ENCODE data around the gene SPEF2. TPM values are rescaled to one million over a fixed set of nuclear protein-coding genes. Genes with fewer than 3 reads are reported as not detected.

Gene SPEF2
- polyA plus RNA-seq, 2 donors = 0.69 to 1.4 TPM

DNA sequence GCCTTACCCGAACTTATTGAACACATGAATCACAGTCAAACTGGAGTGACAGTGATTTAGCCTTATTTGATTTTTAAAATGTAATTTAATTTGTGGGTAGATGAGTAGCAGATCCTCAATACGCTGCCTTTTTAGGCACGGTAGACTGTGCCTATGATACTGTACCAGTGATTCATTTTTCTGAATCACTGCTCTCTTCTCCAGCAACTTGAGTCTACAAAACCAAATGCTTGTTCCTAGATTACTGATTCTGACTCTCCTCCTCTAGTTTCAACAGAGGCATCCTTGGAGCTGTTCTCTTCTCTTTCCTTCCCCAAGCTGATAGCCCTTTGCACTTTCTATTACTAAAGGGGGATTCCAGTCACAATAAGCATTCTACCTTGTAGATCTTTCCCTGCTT is 144.7 kb downstream of the SPEF2 start:
- no peaks in the 10 kb centered on the region for H3K36me3 ChIP-seq (ENCODE audit: control insufficient read depth in 2 of 2, insufficient read depth in 2 of 2, low read length in 1 of 2)
- 92 to 93% methylated on average over 3 of the region's 3 CpGs for WGBS, 2 donors
- no peak overlapping the region for H3K4me3 ChIP-seq (ENCODE audit: low read depth in 1 of 2, low read length in 2 of 2)
- H3K4me1 ChIP-seq (ENCODE audit: control insufficient read depth in 2 of 2, insufficient read depth in 2 of 2, low read length in 1 of 2) = no peaks in the 10 kb centered on the region
- H3K27me3 ChIP-seq (ENCODE audit: control insufficient read depth in 1 of 2, insufficient read depth in 2 of 2, low read length in 2 of 2) = no peaks in the 10 kb centered on the region
- no peaks in the 10 kb centered on the region for H3K9me3 ChIP-seq (ENCODE audit: control insufficient read depth in 2 of 2, insufficient read depth in 1 of 2, low read depth in 1 of 2, low read length in 1 of 2)
- H3K27ac ChIP-seq (ENCODE audit: low read depth in 2 of 2, low read length in 1 of 2) = no peak overlapping the region

DNA sequence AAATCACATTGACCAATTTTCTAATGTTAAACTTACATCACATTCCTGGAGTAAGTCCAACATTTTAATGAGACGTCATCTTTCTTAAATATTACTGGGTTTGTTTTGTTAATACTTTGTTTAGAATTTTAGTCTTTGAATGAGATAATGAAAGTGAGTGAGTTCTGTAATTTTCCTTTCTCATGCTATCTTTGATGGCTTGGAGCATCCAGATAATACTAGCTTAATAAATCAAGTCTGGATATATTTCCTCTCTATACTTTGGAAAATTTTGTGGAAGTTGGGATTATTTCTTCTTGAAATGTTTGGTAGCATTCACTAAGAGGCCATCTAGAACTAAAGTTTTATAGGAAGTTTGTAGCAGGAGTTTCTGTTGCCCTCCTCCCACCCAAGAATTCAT is 148.3 kb downstream of the SPEF2 start:
- Histone ChIP-seq H3K27ac (ENCODE audit: low read depth in 2 of 2, low read length in 1 of 2) (no peak overlapping the region), H3K4me3 (ENCODE audit: low read depth in 1 of 2, low read length in 2 of 2) (no peak overlapping the region), H3K9me3 (ENCODE audit: control insufficient read depth in 2 of 2, insufficient read depth in 1 of 2, low read depth in 1 of 2, low read length in 1 of 2) (no peaks in the 10 kb centered on the region), H3K27me3 (ENCODE audit: control insufficient read depth in 1 of 2, insufficient read depth in 2 of 2, low read length in 2 of 2) (no peaks in the 10 kb centered on the region), H3K4me1 (ENCODE audit: control insufficient read depth in 2 of 2, insufficient read depth in 2 of 2, low read length in 1 of 2) (no peaks in the 10 kb centered on the region), H3K36me3 (ENCODE audit: control insufficient read depth in 2 of 2, insufficient read depth in 2 of 2, low read length in 1 of 2) (no peaks in the 10 kb centered on the region)
- WGBS, 2 donors = 33 to 53% methylated on average over 1 of the region's 1 CpG

DNA sequence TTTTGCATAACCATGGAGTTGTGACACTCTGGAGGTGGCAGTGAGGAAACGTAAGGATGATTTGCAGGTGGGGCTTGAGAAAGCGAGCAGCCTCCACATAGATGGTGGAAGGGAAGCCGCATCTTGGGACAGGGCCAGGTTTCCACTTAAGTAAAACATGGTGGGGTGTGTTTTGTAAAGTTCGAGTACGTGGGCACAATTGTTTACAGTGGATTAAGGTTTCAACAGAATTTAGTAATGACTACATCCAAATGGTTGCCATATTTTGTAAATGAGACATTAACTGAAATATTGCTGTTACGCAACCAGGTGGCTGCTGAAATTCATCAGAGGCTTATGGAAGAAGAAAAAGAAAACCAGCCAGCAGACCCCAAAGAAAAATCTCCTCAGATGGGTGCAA is 153.6 kb downstream of the SPEF2 start:
- WGBS, 2 donors = 64% methylated on average over 6 of the region's 6 CpGs
- H3K27ac ChIP-seq (ENCODE audit: low read depth in 2 of 2, low read length in 1 of 2) = no peak overlapping the region
- H3K9me3 ChIP-seq (ENCODE audit: control insufficient read depth in 2 of 2, insufficient read depth in 1 of 2, low read depth in 1 of 2, low read length in 1 of 2) = no peaks in the 10 kb centered on the region
- no peak overlapping the region for H3K4me3 ChIP-seq (ENCODE audit: low read depth in 1 of 2, low read length in 2 of 2)
- no peaks in the 10 kb centered on the region for H3K27me3 ChIP-seq (ENCODE audit: control insufficient read depth in 1 of 2, insufficient read depth in 2 of 2, low read length in 2 of 2)
- no peaks in the 10 kb centered on the region for H3K36me3 ChIP-seq (ENCODE audit: control insufficient read depth in 2 of 2, insufficient read depth in 2 of 2, low read length in 1 of 2)
- H3K4me1 ChIP-seq (ENCODE audit: control insufficient read depth in 2 of 2, insufficient read depth in 2 of 2, low read length in 1 of 2) = no peaks in the 10 kb centered on the region

DNA sequence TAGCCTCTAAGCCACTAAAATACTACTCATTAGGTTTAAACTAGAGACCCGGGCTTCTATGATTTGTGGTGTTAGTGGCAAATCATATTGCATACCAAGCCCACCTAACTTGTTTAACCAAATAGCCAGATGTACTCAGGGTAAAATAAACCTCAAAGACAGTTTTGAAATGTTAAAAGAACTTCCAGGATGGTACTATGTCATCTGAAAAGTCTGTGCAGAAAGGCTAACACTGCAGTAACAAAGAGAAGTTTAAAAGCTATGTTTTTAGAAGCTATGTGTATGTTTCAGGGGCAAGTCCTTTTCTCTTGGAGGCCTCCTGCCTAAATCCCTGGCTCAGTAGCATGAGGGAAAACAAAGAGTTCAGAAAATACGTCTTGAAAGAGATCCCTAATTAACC is 154.2 kb downstream of the SPEF2 start:
- no peaks in the 10 kb centered on the region for H3K27me3 ChIP-seq (ENCODE audit: control insufficient read depth in 1 of 2, insufficient read depth in 2 of 2, low read length in 2 of 2)
- H3K27ac ChIP-seq (ENCODE audit: low read depth in 2 of 2, low read length in 1 of 2) = no peak overlapping the region
- no peaks in the 10 kb centered on the region for H3K36me3 ChIP-seq (ENCODE audit: control insufficient read depth in 2 of 2, insufficient read depth in 2 of 2, low read length in 1 of 2)
- no peaks in the 10 kb centered on the region for H3K9me3 ChIP-seq (ENCODE audit: control insufficient read depth in 2 of 2, insufficient read depth in 1 of 2, low read depth in 1 of 2, low read length in 1 of 2)
- WGBS, 2 donors = 47 to 58% methylated on average over 2 of the region's 2 CpGs
- H3K4me1 ChIP-seq (ENCODE audit: control insufficient read depth in 2 of 2, insufficient read depth in 2 of 2, low read length in 1 of 2) = no peaks in the 10 kb centered on the region
- H3K4me3 ChIP-seq (ENCODE audit: low read depth in 1 of 2, low read length in 2 of 2) = no peak overlapping the region

DNA sequence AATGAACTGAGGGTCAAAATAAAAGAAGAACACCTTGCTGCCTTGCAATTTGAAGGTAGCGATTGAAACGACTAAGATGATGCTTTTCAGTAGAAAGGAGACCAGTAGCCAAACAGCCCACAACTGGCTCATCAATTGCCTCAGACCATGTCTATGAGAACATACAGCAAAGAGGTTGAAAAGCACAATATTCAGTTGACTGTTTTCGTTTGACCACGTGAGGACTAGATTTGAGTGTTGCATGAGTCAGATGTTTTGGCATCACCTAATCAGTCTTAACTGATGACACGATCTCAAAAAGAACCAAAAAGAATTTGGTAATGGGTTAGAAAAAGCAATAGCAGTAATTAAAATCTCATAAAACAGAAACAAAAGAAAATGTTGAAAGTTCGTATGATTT is 156.3 kb downstream of the SPEF2 start:
- no peaks in the 10 kb centered on the region for H3K27me3 ChIP-seq (ENCODE audit: control insufficient read depth in 1 of 2, insufficient read depth in 2 of 2, low read length in 2 of 2)
- no peak overlapping the region for H3K4me3 ChIP-seq (ENCODE audit: low read depth in 1 of 2, low read length in 2 of 2)
- 68 to 71% methylated on average over 6 of the region's 6 CpGs for WGBS, 2 donors
- H3K4me1 ChIP-seq (ENCODE audit: control insufficient read depth in 2 of 2, insufficient read depth in 2 of 2, low read length in 1 of 2) = no peaks in the 10 kb centered on the region
- H3K27ac ChIP-seq (ENCODE audit: low read depth in 2 of 2, low read length in 1 of 2) = no peak overlapping the region
- H3K36me3 ChIP-seq (ENCODE audit: control insufficient read depth in 2 of 2, insufficient read depth in 2 of 2, low read length in 1 of 2) = no peaks in the 10 kb centered on the region
- no peaks in the 10 kb centered on the region for H3K9me3 ChIP-seq (ENCODE audit: control insufficient read depth in 2 of 2, insufficient read depth in 1 of 2, low read depth in 1 of 2, low read length in 1 of 2)

DNA sequence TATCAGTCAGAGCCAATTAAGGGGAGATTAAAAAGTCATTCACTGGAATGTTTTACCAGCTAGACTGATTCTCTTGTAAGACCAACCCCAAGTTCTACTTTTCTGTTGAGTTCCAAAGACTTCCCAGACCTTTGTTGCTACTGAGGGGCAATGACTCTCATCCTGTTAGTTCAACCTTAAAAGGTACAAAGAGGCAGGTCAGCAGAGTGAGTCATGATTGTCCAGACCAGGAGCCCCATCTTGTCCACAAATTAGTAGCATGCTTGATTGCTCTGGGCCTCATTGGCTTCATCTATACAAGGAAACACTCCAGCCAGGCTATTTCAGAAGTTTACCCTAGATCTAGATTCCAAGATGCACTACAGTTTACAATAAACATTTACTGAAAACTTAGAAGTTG is 159.1 kb downstream of the SPEF2 start:
- Histone ChIP-seq H3K9me3 (ENCODE audit: control insufficient read depth in 2 of 2, insufficient read depth in 1 of 2, low read depth in 1 of 2, low read length in 1 of 2) (no peaks in the 10 kb centered on the region), H3K4me3 (ENCODE audit: low read depth in 1 of 2, low read length in 2 of 2) (no peak overlapping the region), H3K27ac (ENCODE audit: low read depth in 2 of 2, low read length in 1 of 2) (no peak overlapping the region), H3K36me3 (ENCODE audit: control insufficient read depth in 2 of 2, insufficient read depth in 2 of 2, low read length in 1 of 2) (no peaks in the 10 kb centered on the region), H3K4me1 (ENCODE audit: control insufficient read depth in 2 of 2, insufficient read depth in 2 of 2, low read length in 1 of 2) (no peaks in the 10 kb centered on the region), H3K27me3 (ENCODE audit: control insufficient read depth in 1 of 2, insufficient read depth in 2 of 2, low read length in 2 of 2) (no peaks in the 10 kb centered on the region)

DNA sequence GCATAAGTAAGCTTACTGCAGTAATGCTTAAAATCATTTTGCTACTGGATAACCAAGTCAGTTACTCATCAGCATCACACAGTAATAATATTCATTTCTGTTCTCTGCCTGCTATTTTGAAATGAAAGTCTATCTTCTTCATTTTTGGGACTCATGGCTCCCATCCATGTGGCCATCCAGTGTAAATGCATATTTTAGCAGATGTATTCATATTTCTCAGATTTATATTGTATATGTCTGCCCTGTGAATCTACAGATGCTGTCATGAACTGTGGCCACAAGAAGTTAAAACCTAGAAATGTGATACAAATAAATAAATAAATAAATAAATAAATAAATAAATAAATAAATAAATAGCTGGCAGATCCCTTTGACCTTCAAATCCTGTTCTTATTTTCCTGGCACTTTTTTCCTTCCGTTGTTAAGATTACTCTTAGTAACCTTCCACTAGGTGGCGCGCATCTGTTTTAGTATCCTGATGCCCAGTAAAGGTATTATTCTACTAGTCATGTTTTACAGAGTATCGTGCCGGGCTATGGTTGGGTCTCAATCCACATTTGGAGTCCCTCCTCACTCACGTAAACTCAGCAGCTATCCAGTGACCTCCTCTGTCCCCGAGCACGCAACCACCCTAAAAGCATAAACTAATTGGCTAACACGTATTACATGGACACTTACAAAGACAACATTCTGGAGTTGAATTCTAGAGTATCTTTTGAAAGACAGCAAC is 159.9 kb downstream of the SPEF2 start:
- Histone ChIP-seq H3K4me1 (ENCODE audit: control insufficient read depth in 2 of 2, insufficient read depth in 2 of 2, low read length in 1 of 2) (no peaks in the 10 kb centered on the region), H3K9me3 (ENCODE audit: control insufficient read depth in 2 of 2, insufficient read depth in 1 of 2, low read depth in 1 of 2, low read length in 1 of 2) (no peaks in the 10 kb centered on the region), H3K36me3 (ENCODE audit: control insufficient read depth in 2 of 2, insufficient read depth in 2 of 2, low read length in 1 of 2) (no peaks in the 10 kb centered on the region), H3K27me3 (ENCODE audit: control insufficient read depth in 1 of 2, insufficient read depth in 2 of 2, low read length in 2 of 2) (no peaks in the 10 kb centered on the region), H3K4me3 (ENCODE audit: low read depth in 1 of 2, low read length in 2 of 2) (no peak overlapping the region), H3K27ac (ENCODE audit: low read depth in 2 of 2, low read length in 1 of 2) (no peak overlapping the region)
- WGBS, 2 donors = 25 to 27% methylated on average over 9 of the region's 9 CpGs

DNA sequence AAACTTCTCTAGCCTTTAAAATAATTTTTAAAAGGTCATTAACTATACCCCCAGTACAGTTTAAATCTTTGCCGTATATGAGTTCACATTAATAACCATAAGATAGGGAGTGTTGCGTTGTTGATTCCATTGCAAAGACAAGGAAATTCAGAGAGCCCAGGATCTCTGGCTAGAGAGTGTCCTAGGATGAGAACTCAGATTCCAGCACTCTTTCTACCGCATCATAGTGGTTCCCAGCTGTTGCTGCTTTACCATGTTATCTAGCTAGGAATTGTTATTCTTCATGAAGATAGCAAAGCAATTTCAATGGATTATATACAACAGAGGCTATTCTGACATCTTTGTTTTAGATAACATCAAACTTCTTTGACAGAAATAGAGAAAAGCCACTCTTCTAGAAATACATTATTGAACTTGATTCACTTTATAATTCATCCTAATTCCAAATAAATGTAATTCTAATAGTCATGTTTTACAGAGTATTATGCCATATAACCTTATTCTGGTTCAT is 160.7 kb downstream of the SPEF2 start:
- WGBS, 2 donors = 90 to 91% methylated on average over 3 of the region's 3 CpGs
- no peaks in the 10 kb centered on the region for H3K9me3 ChIP-seq (ENCODE audit: control insufficient read depth in 2 of 2, insufficient read depth in 1 of 2, low read depth in 1 of 2, low read length in 1 of 2)
- H3K27ac ChIP-seq (ENCODE audit: low read depth in 2 of 2, low read length in 1 of 2) = no peak overlapping the region
- no peak overlapping the region for H3K4me3 ChIP-seq (ENCODE audit: low read depth in 1 of 2, low read length in 2 of 2)
- H3K4me1 ChIP-seq (ENCODE audit: control insufficient read depth in 2 of 2, insufficient read depth in 2 of 2, low read length in 1 of 2) = no peaks in the 10 kb centered on the region
- H3K27me3 ChIP-seq (ENCODE audit: control insufficient read depth in 1 of 2, insufficient read depth in 2 of 2, low read length in 2 of 2) = no peaks in the 10 kb centered on the region
- H3K36me3 ChIP-seq (ENCODE audit: control insufficient read depth in 2 of 2, insufficient read depth in 2 of 2, low read length in 1 of 2) = no peaks in the 10 kb centered on the region

DNA sequence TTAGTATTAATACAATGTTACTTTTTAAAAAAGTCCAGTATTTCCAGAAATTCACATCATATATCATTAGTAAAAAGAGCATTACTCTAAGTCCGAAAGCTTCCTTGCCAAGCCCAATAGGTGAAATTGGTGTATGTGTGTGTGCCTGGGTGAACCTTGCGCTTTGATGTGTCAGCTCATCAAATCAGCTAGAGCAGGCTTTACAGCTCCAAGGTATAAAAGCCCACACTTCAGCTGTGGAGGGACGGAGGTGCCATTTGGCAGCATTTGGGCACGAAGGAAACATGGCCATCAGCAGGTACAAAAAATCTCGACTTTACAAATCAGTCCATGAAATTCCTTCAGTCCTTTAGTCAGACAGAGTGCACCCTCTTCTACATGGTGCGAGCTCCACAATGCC is 162.6 kb downstream of the SPEF2 start:
- Histone ChIP-seq H3K27me3 (ENCODE audit: control insufficient read depth in 1 of 2, insufficient read depth in 2 of 2, low read length in 2 of 2) (no peaks in the 10 kb centered on the region), H3K36me3 (ENCODE audit: control insufficient read depth in 2 of 2, insufficient read depth in 2 of 2, low read length in 1 of 2) (no peaks in the 10 kb centered on the region), H3K27ac (ENCODE audit: low read depth in 2 of 2, low read length in 1 of 2) (no peak overlapping the region), H3K9me3 (ENCODE audit: control insufficient read depth in 2 of 2, insufficient read depth in 1 of 2, low read depth in 1 of 2, low read length in 1 of 2) (no peaks in the 10 kb centered on the region), H3K4me1 (ENCODE audit: control insufficient read depth in 2 of 2, insufficient read depth in 2 of 2, low read length in 1 of 2) (no peaks in the 10 kb centered on the region), H3K4me3 (ENCODE audit: low read depth in 1 of 2, low read length in 2 of 2) (no peak overlapping the region)
- 83 to 90% methylated on average over 6 of the region's 6 CpGs for WGBS, 2 donors

DNA sequence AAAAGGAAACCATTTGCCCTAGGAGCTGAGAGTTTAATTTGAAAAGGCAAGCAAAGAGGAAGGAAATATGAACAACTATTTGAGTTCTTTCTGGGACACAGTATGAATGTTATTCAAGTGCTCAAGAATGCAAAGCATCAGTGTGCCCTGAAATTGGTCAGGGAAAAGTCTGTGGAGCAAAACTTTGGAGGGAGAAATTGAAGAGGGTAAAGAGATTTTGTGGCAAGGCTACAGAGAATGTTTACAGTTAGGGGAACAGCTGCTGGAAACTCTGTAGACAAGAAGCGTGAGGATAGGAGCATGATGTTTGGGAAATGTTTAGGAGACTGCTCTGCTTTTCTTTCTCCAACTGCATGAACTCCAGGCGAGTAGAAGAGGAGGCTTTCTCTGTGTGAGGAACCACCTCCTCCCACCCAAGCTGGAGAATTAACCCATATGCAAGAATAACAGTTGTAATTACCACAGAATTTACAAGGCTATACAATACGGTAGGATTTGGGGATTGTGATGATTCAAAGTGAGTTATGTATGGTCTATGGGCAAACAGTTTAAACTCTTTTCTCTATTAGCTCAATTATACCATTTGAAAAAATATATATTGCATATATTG is 163.6 kb downstream of the SPEF2 start:
- H3K27me3 ChIP-seq (ENCODE audit: control insufficient read depth in 1 of 2, insufficient read depth in 2 of 2, low read length in 2 of 2) = no peaks in the 10 kb centered on the region
- no peaks in the 10 kb centered on the region for H3K9me3 ChIP-seq (ENCODE audit: control insufficient read depth in 2 of 2, insufficient read depth in 1 of 2, low read depth in 1 of 2, low read length in 1 of 2)
- H3K27ac ChIP-seq (ENCODE audit: low read depth in 2 of 2, low read length in 1 of 2) = no peak overlapping the region
- H3K4me3 ChIP-seq (ENCODE audit: low read depth in 1 of 2, low read length in 2 of 2) = no peak overlapping the region
- 54 to 65% methylated on average over 3 of the region's 3 CpGs for WGBS, 2 donors
- no peaks in the 10 kb centered on the region for H3K36me3 ChIP-seq (ENCODE audit: control insufficient read depth in 2 of 2, insufficient read depth in 2 of 2, low read length in 1 of 2)
- no peaks in the 10 kb centered on the region for H3K4me1 ChIP-seq (ENCODE audit: control insufficient read depth in 2 of 2, insufficient read depth in 2 of 2, low read length in 1 of 2)
